GM12891 (cell line): Measurements from ENCODE around the gene RCCD1.
A peak's percentile ranks its signal among the peaks of the same experiment; 100 is the strongest.

Source experiments
- POLR2A ChIP-seq: IDR thresholded peaks from 2 replicates; pipeline ENCODE4 v1.6.1; 2011; ENCODE audit warnings: low read depth, low read length, control low read depth
- TAF1 ChIP-seq: IDR thresholded peaks from 2 replicates; pipeline ENCODE4 v1.6.1; 2011; ENCODE audit warnings: low read depth, low read length, control low read depth

DNA sequence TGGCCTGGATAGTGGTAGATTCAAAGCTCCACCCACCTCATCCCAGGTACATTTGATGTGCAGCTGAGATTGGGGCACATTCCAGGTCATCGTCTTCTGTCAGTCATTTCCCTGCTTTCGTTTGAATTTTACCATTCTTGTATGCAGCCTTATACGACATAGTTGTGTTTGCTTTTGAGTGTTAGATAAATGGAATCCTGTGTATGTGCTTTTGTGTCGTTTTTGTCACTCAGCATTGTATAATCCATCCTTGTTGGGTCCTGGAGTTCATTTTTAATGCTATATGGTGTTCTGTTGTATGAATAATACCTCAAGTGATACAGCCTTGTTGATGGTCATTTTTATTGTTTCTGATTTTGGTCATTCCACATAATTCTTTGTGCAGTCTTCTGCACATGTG lies 7.3 kb downstream of the RCCD1 start:
- TF ChIP-seq TAF1 (no peak), POLR2A (0 out of 2 replicates have a peak, but pooled peaks have one; percentile 36)
